Stimulated activated CD4-positive, alpha-beta T cell treated with anti-CD3 and anti-CD28 coated beads, TNF-alpha, amount 100 ng/mL, for 1 hour (primary cell): ENCODE measurements around the gene P2RX6.
"Not testable (repeated sequence)": the region's sequence is repeated elsewhere in the genome, so short reads cannot be mapped to it uniquely, and the experiment has no call there.

Experiments used
- DNase-seq, 3 donors: peaks; one replicate each; pipeline ENCODE4 v3.0.0-alpha.2; 2020; ENCODE audit warnings: low read depth in 3 of 3, low spot score in 1 of 3

The P2RX6 gene

GRCh38 chr22:21031545-21032036 is 16.6 kb downstream of the P2RX6 start:
- DNase-seq, result no peak

DNA sequence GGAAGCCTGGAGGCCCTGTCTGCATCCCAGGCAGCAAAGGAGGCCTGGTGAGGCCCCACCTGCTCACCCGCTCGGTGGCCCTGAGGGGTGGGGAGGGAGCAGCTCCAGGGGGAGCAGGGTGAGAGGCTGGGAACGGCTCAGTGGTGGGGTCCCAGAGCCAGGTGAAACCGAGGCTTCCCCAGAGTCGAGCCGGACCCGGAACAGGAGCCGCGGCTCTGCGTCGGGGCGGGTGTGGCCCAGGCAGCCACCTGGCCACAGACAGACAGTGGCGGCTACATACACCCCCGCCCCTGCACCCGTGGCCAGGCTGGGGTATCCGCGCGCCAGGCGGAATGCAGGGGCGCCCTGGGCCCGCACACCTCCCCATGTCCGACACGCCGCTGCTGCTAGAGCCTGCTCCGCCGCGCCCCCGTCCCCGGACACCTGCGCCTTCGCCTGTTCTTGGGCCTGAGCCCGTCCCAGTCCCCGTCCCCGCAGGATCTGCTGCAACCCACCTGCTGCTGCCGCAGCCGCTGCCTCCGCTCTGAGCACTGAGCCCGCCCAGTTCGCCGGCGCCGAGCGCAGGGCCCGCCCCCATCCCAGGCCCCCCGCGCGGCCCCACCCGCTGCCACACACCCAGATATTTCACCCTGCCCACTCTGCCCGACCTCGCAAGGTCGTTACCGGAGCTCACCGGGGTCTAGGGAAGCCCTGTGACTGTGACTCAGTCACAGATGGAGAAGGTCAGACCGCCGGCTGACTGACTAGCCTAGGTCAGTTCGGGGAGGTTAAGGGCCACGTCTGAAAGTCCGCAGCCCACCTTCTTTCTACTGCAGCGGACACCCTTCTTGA is 17.3 kb downstream of the P2RX6 start, which contains the start of gene SLC7A4:
Gene SLC7A4 (minus strand): TSS at position 525 of the 831 bp plus-strand sequence. CDS start 749 bp downstream, outside the sequence.
- DNase-seq, result no peak

DNA sequence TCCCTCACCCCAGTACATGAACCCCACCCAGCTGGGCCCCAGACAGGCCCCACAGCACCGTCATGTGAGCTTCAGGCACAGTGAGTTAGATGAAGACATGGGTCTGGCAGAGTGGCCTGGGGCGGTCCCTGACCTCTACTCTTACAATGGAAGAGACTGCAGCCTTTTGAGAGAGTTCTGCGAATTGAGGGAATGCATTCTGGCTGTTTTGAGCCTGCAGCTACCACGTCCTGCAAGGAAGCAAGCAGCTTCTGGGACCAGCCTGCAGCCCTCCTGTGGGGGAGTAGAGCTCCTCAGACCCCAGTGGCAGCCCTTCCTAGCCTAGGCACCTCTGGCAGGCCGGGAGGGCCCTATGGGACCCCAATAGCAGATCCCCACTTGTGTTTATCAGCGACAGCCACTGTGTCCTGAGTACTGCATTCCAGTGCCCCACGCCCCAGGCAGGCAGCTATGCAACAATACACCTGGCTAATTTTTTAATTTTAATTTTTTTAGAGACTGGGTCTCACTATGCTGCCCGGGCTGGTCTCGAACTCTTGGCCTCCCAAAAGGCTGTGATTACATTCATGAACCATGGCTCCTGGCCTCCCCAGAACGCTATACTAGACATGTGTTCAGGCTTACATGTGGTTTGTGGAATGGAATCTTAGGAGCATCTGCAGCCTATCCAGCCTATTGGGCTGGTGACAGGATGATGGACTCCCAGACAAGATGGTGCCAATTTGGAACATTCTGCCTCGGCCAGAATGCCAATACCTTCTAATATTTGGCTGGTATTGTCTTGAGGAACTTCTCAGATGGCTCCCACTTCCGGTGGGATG is 18.1 kb downstream of the P2RX6 start:
- DNase-seq, result no peak

DNA sequence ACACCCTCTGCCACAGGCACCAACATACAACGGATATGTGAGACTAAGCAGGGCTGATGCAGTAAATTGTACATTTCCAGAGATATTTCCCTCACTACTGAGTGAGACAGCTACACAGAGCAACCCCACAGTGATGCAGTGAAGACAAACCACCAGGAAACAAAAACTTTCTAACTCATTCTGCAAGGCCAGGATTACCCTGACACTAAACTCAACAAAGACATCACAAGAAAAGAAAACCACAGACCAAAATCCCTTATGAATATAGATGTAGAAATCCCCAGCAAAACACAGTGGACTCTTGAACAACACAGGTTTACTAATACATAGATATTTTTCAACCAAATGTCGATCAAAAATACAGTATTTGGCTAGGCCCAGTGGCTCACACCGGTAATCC is 18.9 kb downstream of the P2RX6 start:
- no peak for DNase-seq

DNA sequence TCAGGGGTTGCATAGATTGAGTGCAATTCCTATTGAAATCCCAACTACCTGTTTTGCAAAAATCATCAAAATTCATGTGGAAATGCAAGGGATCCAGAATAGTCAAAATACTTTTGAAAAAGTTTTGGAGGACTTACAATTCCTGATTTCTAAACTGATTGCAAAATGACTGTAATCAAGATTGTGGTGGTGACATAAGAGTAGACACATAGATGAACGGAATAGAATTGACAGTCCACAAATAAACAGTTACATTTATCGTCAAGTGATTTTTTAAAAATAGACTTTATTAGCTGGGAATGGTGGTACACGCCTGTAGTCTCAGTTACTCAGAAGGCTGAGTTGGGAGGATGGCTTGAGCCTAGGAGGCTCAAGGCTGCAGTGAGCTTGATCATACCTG is 20.0 kb downstream of the P2RX6 start:
- DNase-seq, result no peak

DNA sequence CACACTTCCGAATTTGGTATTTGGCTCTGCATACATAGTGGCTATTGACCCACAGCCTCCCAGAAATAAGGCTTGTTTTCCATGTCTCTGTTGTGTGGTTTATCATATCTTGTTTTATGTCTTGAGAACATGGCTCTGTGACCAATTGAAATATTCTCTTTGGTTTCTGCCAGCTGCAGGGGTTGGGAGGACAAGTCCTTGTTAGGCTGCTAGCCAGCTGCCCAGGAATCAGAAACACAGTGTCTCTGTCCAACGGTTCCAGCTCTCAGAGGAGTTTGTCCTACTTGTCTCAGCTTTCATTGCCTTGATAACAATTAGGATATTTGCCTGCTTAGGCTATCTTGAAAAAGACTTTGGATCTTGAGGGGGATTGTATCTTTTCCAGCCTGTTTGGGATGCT is 23.4 kb downstream of the P2RX6 start:
- no peak for DNase-seq

GRCh38 chr22:21039158-21039557 is 24.2 kb downstream of the P2RX6 start:
- DNase-seq, result not testable (repeated sequence)

DNA sequence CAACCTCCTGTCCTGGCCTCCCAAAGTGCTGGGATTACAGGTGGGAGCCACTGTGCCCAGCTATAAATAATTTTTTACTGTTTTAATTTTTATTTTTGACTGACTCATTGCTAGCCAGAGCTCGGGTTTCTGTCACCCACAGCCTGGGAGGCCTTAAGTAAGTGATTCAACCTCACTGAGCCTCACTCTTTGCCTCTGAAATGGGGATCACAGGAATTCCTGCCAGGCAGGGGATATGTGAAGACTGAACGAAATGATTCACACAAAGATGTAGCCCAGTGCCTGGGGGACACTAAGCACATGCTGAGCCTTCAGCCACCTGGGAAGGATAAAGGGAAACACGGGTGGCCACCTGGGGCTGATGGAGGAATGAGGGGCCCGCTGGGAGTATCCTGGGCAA is 27.0 kb downstream of the P2RX6 start:
- no peak for DNase-seq

DNA sequence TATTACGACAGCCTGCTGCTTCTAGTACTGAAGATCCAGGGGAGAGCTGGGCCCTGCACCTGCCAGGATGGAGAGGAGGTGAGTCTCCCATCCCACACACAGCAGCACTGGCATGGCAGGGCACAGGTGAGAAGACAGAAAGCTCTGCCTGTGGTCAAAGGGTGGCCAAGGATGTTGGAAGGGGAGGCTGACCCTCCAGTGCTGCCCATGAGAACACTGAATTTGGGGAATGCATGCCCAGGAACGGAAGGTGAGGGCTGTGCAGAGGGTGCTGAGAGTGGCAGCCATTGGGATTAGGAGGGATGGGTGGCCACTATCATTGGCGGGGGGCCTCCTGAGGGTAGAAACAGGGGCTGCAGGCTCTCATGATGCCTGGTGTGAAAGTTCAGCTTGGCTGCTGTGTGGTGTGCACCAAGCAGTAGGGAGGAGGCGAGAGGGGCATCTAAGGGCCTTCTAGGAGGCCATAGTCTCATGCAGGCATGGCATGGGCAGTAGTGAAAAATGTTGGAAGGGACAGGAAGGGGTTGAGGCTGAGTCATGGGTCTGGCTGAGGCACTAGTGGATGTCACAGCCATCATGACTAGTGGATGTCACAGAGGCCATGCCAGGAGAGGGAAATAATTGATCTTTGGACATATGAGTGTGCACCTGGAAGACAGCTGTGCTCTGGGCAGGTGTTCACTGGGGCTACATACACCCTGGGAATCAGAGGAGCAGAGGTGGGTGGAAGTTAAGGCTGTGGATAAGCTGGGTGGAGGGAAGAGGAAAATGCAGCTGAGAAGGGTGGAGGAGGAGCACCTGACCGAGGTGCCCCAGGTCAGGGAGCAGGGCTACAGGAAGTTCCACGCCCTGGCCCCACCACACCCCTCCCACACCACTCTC is 28.3 kb downstream of the P2RX6 start:
- no peak for DNase-seq

- no peak for DNase-seq
Measured at GRCh38 chr22:21043860-21044535, 29.0 kb downstream of the P2RX6 start.

GRCh38 chr22:21044931-21045584 is 30.1 kb downstream of the P2RX6 start:
- no peak for DNase-seq

DNA sequence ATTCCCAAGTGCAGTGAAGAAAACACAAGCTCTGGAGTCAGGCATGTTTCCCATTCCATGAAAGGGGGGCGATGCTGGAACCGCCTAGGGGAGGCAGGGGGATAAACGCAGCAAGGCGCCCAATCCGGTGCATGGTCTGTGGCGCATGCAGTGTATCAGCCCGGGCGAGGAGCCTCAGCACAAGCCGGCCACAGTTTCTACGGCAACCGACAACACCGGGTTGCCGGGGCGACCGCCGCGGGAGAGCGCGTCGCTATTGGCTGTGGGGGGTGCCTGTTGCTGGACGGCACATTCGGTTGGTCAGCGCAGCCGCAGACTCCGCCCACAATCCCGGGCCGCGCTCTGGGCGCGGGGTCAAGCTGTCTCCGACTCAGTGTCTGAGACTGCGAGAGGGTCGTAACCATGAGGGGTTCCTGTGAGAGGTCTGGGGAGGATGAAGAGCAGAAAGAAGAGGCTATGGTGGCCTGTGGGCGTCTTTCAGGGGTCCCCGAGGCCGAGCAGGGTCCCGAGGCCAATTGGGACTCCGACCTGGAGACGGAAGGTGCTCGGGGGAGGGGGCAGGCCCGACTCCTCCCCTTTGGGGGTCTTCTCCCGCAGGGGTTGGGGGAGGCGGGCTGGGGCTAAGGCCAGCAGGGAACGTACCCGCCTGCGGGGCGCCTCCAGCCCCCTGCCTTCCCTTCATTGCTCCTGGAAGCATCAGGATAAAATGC is 30.8 kb downstream of the P2RX6 start, which contains the start of gene LRRC74B:
Gene LRRC74B (plus strand): TSS at position 362 of the 710 bp plus-strand sequence. CDS start 41 bp downstream, at position 403.
- peak; percentile 13 to 35 (median 27) for DNase-seq

GRCh38 chr22:21047035-21047661 is 32.2 kb downstream of the P2RX6 start:
- no peak for DNase-seq

- no peak for DNase-seq
Measured at GRCh38 chr22:21047730-21048129, 32.8 kb downstream of the P2RX6 start.

DNA sequence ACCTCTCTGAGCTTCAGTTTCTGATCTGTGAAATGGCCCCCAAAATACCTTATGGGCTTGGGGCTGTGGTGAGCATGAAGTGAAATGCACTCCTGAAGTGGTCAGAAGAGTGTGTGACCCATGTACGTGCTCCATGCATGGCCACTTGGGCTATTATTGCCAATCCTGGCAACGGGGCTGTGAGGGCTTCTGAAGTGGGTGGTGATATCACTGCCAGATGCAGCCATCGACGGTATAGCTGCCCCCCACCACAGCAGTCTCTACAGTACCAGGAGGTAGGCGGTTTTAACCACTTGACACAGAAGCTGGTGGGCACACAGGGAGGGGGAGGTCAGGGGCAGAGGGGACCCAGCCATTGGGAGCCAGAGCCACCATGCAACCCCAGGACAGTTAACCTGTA is 33.5 kb downstream of the P2RX6 start:
- not testable (repeated sequence) for DNase-seq

GRCh38 chr22:21048965-21049364 is 34.0 kb downstream of the P2RX6 start:
- not testable (repeated sequence) for DNase-seq

GRCh38 chr22:21051145-21051830 is 36.3 kb downstream of the P2RX6 start:
- no peak for DNase-seq

DNA sequence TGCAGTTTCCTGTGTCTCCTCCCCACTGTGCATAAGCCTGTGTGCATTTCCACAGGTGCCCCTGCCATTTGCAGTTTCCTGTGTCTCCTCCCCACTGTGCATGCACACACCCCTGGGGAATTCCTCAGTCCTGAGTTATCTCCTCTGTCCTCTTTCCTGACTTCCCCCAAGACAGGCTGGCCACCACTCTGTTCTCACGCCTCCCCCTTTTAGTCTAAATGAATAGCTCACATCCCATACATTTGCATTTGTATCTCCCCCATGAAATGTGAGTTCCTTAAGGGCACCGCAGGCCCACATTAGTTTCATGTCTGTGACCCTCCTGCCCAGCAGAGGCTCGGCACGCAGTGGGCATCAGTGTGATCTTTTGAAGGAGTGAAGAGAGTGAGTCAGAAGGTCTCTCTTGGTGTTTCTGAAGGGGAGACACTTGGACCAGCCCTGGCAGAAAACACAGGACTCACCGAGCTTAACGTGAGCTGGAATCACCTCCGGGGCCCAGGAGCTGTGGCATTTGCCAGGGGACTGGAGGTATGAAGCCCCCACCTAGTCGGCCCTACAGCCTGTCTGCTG is 37.0 kb downstream of the P2RX6 start:
- no peak for DNase-seq
